K562 (cell line): Measurements from ENCODE around the gene LAMA5. TPM values are rescaled to one million over a fixed set of nuclear protein-coding genes. Genes with fewer than 3 reads are reported as not detected.
A peak's percentile ranks its signal among the peaks of the same experiment; 100 is the strongest.

Experiments
- ATAC-seq: fragments of 200-7000 bp; cut with Tn5 transposase; 3 replicates; pipeline ENCODE4 v1.9.1; 2020; ENCODE audit warnings: moderate library complexity
- BruUV-seq: library from RNA; stranded (reverse); fragments of 400-500 nt; replicated peaks from 2 replicates; lab custom pipeline; 2021; lab: Mats Ljungman, UMichigan
- CTCF ChIA-PET: fragments of 300-600 bp; formaldehyde crosslinking; extraction: SDS; loops from one replicate; lab custom pipeline; 2021; ENCODE audit warnings: low intra/inter-chr PET ratio; lab: Yijun Ruan, JAX
- POLR2A ChIA-PET: fragments of 300-600, 350-650 bp; sonication (Branson Sonifier 250); formaldehyde crosslinking; extraction: SDS; loops from one replicate; lab custom pipeline; 2021; ENCODE audit warnings: antibody characterized with exemption, inconsistent platforms; lab: Yijun Ruan, JAX
- DNase-seq, 4 experiments: peaks; one replicate each; pipeline versions ENCODE4 v3.0.0 to v3.0.0-alpha.2; 2011 to 2018; ENCODE audit warnings: low spot score in 3 of 4, mixed read lengths in 3 of 4; ENCODE audit errors: extremely low read depth in 1 of 4
- FAIRE-seq: peaks from 2 replicates; lab custom pipeline; 2011; peaks lifted over from hg19 to GRCh38; lab: Jason Lieb, UNC
- H2AFZ ChIP-seq: 2 replicates; pipeline ENCODE4 v1.6.0; 2011; ENCODE audit warnings: low read depth, low read length, control low read depth, inconsistent platforms
- H3K27ac ChIP-seq: fragments of 200-600 bp; 3 replicates; pipeline ENCODE4 v1.8.0; 2011; ENCODE audit warnings: low read depth, mild to moderate bottlenecking, control low read depth, inconsistent platforms, low read length, moderate library complexity, mixed read lengths; ENCODE audit errors: extremely low read depth
- H3K27me3 ChIP-seq, 2 experiments: fragments of 300-600 bp in 1 of 2; 2 replicates in 1 of 2; 3 replicates in 1 of 2; pipeline versions ENCODE4 v1.6.0 to v1.8.0; 2011; ENCODE audit warnings: inconsistent platforms in 2 of 2, low read length in 2 of 2, mild to moderate bottlenecking in 1 of 2, mixed read lengths in 1 of 2, moderate library complexity in 1 of 2; ENCODE audit not compliant: control insufficient read depth in 2 of 2, insufficient read depth in 2 of 2
- H3K36me3 ChIP-seq: fragments of 300-600 bp; 3 replicates; pipeline ENCODE4 v1.8.0; 2011; ENCODE audit warnings: mild to moderate bottlenecking, low read length, inconsistent platforms; ENCODE audit not compliant: control insufficient read depth, insufficient read depth
- H3K4me1 ChIP-seq, 2 experiments: fragments of 200-600 bp in 1 of 2; replicated peaks in 1 of 2; 2 replicates in 1 of 2; 3 replicates in 1 of 2; pipeline versions ENCODE4 v1.5.1 to v1.8.0; 2011; ENCODE audit warnings: inconsistent platforms in 2 of 2, low read length in 2 of 2, mild to moderate bottlenecking in 1 of 2, mixed read lengths in 1 of 2, moderate library complexity in 1 of 2; ENCODE audit not compliant: control insufficient read depth in 2 of 2, insufficient read depth in 2 of 2
- H3K4me2 ChIP-seq: 2 replicates; pipeline ENCODE4 v1.6.1; 2011; ENCODE audit warnings: low read length, control low read depth, inconsistent platforms, mixed read lengths; ENCODE audit not compliant: insufficient read depth
- H3K4me3 ChIP-seq: fragments of 200-600 bp; sonication (generic), shearing (Covaris generic); 2 replicates; pipeline ENCODE4 v1.5.1; 2016; ENCODE audit warnings: control low read depth, inconsistent platforms
- H3K79me2 ChIP-seq: fragments of 200-600 bp; 3 replicates; pipeline ENCODE4 v1.8.0; 2011; ENCODE audit warnings: low read length, inconsistent platforms; ENCODE audit not compliant: control insufficient read depth, insufficient read depth
- H3K9ac ChIP-seq, 2 experiments: 2 replicates each; pipeline versions ENCODE4 v1.6.0 to v1.6.1; 2011; ENCODE audit warnings: low read depth in 2 of 2, low read length in 2 of 2, control low read depth in 1 of 2, inconsistent platforms in 1 of 2, mild to moderate bottlenecking in 1 of 2, mixed read lengths in 1 of 2; ENCODE audit not compliant: insufficient read depth in 1 of 2
- H3K9me1 ChIP-seq: one replicate; pipeline ENCODE4 v1.6.0; 2011; ENCODE audit warnings: inconsistent platforms, mild to moderate bottlenecking, low read length, moderate library complexity; ENCODE audit not compliant: control insufficient read depth, insufficient read depth
- H3K9me3 ChIP-seq: replicated peaks from 2 replicates; pipeline ENCODE4 v1.5.1; 2011; ENCODE audit warnings: low read depth, low read length, inconsistent platforms; ENCODE audit not compliant: control insufficient read depth, insufficient read depth
- H4K20me1 ChIP-seq: replicated peaks from 2 replicates; pipeline ENCODE4 v1.6.1; 2011; ENCODE audit warnings: low read length, inconsistent platforms, mixed read lengths; ENCODE audit not compliant: control insufficient read depth, insufficient read depth
- ASH1L ChIP-seq: fragments of 450-650 bp; IDR thresholded peaks from 2 replicates; pipeline ENCODE4 v1.6.1; 2018; ENCODE audit warnings: borderline replicate concordance, mild to moderate bottlenecking, low read depth; ENCODE audit not compliant: partially characterized antibody
- CC2D1A ChIP-seq: fragments of 450-650 bp; IDR thresholded peaks from 2 replicates; pipeline ENCODE4 v1.6.1; 2017; ENCODE audit warnings: mild to moderate bottlenecking
- CTBP1 ChIP-seq: fragments of 450-650 bp; IDR thresholded peaks from 2 replicates; pipeline ENCODE4 v1.6.1; 2016; ENCODE audit warnings: borderline replicate concordance
- FIP1L1 ChIP-seq: fragments of 200-400 bp; formaldehyde crosslinking; IDR thresholded peaks from 2 replicates; pipeline ENCODE4 v1.6.1; 2018; ENCODE audit warnings: mild to moderate bottlenecking, low read depth, low read length; ENCODE audit not compliant: poor library complexity, severe bottlenecking
- KAT8 ChIP-seq: fragments of 450-650 bp; IDR thresholded peaks from 2 replicates; pipeline ENCODE4 v1.6.1; 2016; ENCODE audit warnings: low read depth, mild to moderate bottlenecking
- MITF ChIP-seq: IDR thresholded peaks from 2 replicates; pipeline ENCODE4 v1.6.1; 2014; ENCODE audit warnings: antibody characterized with exemption
- MYBL2 ChIP-seq, 2 experiments: fragments of 450-650 bp in 1 of 2; sonication (generic) in 1 of 2; formaldehyde crosslinking in 1 of 2; IDR thresholded peaks; 2 replicates each; pipeline versions ENCODE4 v1.6.1 to v1.8.1; 2017 to 2022; ENCODE audit warnings: borderline replicate concordance in 1 of 2, inconsistent platforms in 1 of 2, low read depth in 1 of 2, mild to moderate bottlenecking in 1 of 2, missing genetic modification reagents in 1 of 2, moderate library complexity in 1 of 2
- POLR2G ChIP-seq: fragments of 200-400 bp; formaldehyde crosslinking; IDR thresholded peaks from 2 replicates; pipeline ENCODE4 v1.6.1; 2017; ENCODE audit warnings: low read depth, mild to moderate bottlenecking, antibody characterized with exemption, low read length, moderate library complexity
- PRPF4 ChIP-seq: fragments of 200-400 bp; formaldehyde crosslinking; IDR thresholded peaks from one replicate; pipeline ENCODE4 v1.6.1; 2017; ENCODE audit warnings: low read length, low read depth, mild to moderate bottlenecking; ENCODE audit not compliant: insufficient read depth, poor library complexity, severe bottlenecking
- RFX5 ChIP-seq: IDR thresholded peaks from 2 replicates; pipeline ENCODE4 v1.6.1; 2011; ENCODE audit warnings: low read depth, mild to moderate bottlenecking, improper control_type of control experiment, low read length
- SETDB1 ChIP-seq: IDR thresholded peaks from one replicate; pipeline ENCODE4 v1.6.1; 2012; ENCODE audit warnings: low read length, control low read depth, inconsistent platforms
- STAT5A ChIP-seq: IDR thresholded peaks from 2 replicates; pipeline ENCODE4 v1.6.1; 2012; ENCODE audit warnings: low read length, inconsistent platforms, borderline replicate concordance
- ZFP36 ChIP-seq: fragments of 150-350 bp; IDR thresholded peaks from 2 replicates; pipeline ENCODE4 v1.6.1; 2018; ENCODE audit warnings: low read length, low read depth; ENCODE audit not compliant: partially characterized antibody
- ZNF184 ChIP-seq: sonication (generic); formaldehyde crosslinking; IDR thresholded peaks from 2 replicates; pipeline ENCODE4 v1.5.0; 2020; ENCODE audit warnings: missing genetic modification reagents
- ZNF197 ChIP-seq: fragments of 200-800 bp; sonication (Bioruptor generic); IDR thresholded peaks from 2 replicates; pipeline ENCODE4 v1.6.1; 2016; ENCODE audit warnings: low read depth, missing genetic modification characterization, missing compliant biosample characterization
- ZNF507 ChIP-seq: conservative IDR thresholded peaks from 2 replicates; pipeline ENCODE4 v1.6.1; 2017; ENCODE audit warnings: missing genetic modification characterization, missing compliant biosample characterization
- WGBS: fragments of 100-300 bp; shearing (Covaris generic); methylation state at CpG from one replicate; pipeline ENCODE4 v1.1.6; 2016; ENCODE audit warnings: low coverage, mixed read lengths; ENCODE audit not compliant: insufficient coverage; ENCODE audit errors: missing lambda C conversion rate; 5-methylcytosine and 5-hydroxymethylcytosine counted together
- in situ Hi-C: fragments of 300-500 bp; cut with MboI; formaldehyde crosslinking; loops from 4 replicates; pipeline ENCODE4 v1.15.0; 2018; ENCODE audit warnings: inconsistent platforms, mixed read lengths
- intact Hi-C: fragments of 100-400 bp; cut with micrococcal nuclease; formaldehyde crosslinking; loops from 2 replicates; pipeline ENCODE4 v1.14.2; 2022
- polyA plus RNA-seq, 8 experiments: library from polyadenylated mRNA; depleted of rRNA in 4 of 8; stranded (reverse) in 5 of 8; unstranded in 3 of 8; fragments of >200 nt; fragmentation: Nextera tagmentation in 2 of 8; fragmentation: Illumina TruSeq in 1 of 8; extraction: Ambion mirVana in 2 of 8; extraction: Trizol in 1 of 8; gene quantifications; 2 replicates each; pipeline versions ENCODE4 v1.2.1 to v1.2.3, GENCODE V29; 2011 to 2014; ENCODE audit warnings: inconsistent platforms in 1 of 8, missing spikeins in 1 of 8
- total RNA-seq, 7 experiments: library from RNA; depleted of rRNA in 6 of 7; stranded (reverse); fragments of >200 nt in 6 of 7; fragmentation: Illumina TruSeq in 2 of 7; extraction: Trizol in 2 of 7; gene quantifications; 2 replicates each; pipeline versions ENCODE4 v1.2.1 to v1.2.3, GENCODE V29; 2011 to 2021; ENCODE audit warnings: low replicate concordance in 1 of 7
- TF ChIP-seq, protein P1 (sequence below): fragments of 250-450 bp; sonication (Bioruptor Pico); IDR thresholded peaks from 2 replicates; pipeline ENCODE4 v1.9.0; 2021; ENCODE audit warnings: mild to moderate bottlenecking

Gene LAMA5
- total and polyA plus RNA-seq, 9 of the 15 experiments (the other 6 are each of a cell fraction or from before 2014, with no cell fraction given), result 0.31 to 101 (median 7.8) TPM

GRCh38 chr20:62347151-62347404 lies 20.0 kb downstream of the LAMA5 start (continued):
- no peak for TF ChIP-seq SETDB1
- no peak for TF ChIP-seq MITF
- no peak for TF ChIP-seq ZFP36
- no peak for TF ChIP-seq KAT8
- TF ChIP-seq CTBP1, result no peak
- no peak for TF ChIP-seq ASH1L
- TF ChIP-seq RFX5, result no peak
- TF ChIP-seq, protein P1, sequence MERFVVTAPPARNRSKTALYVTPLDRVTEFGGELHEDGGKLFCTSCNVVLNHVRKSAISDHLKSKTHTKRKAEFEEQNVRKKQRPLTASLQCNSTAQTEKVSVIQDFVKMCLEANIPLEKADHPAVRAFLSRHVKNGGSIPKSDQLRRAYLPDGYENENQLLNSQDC (CRISPR knock-in tag), result no peak
- no peak for TF ChIP-seq ZNF184
- TF ChIP-seq, all 486 proteins: peak for 0

DNA sequence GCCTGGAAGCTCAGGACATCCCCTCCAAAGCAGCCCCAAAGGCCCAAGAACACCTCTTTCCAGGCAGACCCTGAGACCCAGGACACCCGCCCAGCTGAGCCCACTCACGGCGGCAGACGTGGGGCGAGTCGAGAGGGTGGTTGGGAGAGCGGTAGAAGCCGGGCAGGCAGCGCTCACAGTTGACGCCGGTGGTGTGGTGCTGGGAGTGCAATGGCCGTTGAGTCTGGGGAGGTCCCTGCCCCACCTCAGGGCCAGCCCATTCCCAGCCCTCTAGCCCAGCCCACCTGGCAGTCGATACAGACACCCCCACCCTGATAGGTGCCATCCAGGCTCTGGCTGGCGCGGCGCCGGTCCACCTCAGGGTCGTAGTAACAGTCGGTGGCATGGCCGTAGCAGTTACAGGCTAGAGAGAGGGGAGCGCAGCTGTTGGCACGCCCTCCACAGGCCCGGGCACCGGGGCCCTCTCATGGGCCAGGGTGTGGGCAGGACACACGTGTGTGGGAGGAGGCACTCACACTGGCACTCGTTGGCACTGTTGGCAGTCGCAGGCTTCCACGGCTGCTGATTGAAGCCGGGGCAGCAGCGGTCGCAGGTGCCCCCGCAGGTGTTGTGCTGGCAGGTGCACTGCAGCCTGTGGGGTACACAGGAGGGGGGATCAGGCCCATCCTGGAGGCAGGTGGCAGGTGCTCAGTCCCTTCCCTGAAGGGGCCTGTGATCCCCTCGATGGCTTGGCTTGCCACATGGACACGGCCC lies 20.5 kb downstream of the LAMA5 start:
- no peak overlapping the region for H3K27ac ChIP-seq
- peaks cover 0 to 21% of the 10 kb centered on the region in 2 experiments; a peak in 1 of 5 replicates for H3K4me1 ChIP-seq
- peaks cover 66% of the 10 kb centered on the region for H3K36me3 ChIP-seq
- no peak for ATAC-seq
- DNase-seq, result no peak
- no peak overlapping the region for H3K4me2 ChIP-seq
- ChIA-PET POLR2A (interaction anchor here (0.9 kb wide), 1 partner anchor 23 kb away, joined by 3 read pairs; no protein-coding TSS in a partner anchor), CTCF (no interaction called here)
- no peak overlapping the region; a peak in 1 of 4 replicates for H3K9ac ChIP-seq
- H2AFZ ChIP-seq, result no peak overlapping the region
- no peaks in the 10 kb centered on the region for H3K79me2 ChIP-seq
- no peaks in the 10 kb centered on the region for H3K27me3 ChIP-seq
- FAIRE-seq, result no peak
- H3K4me3 ChIP-seq, result no peak overlapping the region
- WGBS, result 95% methylated on average over 22 of the region's 34 CpGs
- in situ Hi-C loops (no loop called here), intact Hi-C loops (no loop called here)
- peaks cover 2% of the 10 kb centered on the region for H3K9me1 ChIP-seq
- H4K20me1 ChIP-seq, result no peaks in the 10 kb centered on the region
- TF ChIP-seq MYBL2 (IDR thresholded peaks at IDR 0.05; ENCODE audit: low read depth) (no peak), MYBL2 (CRISPR knock-in tag; IDR thresholded peaks at IDR 0.05; ENCODE audit: borderline replicate concordance) (no peak), ZNF507 (no peak), FIP1L1 (peak; percentile 23), STAT5A (no peak), PRPF4 (no peak), CC2D1A (no peak), ZNF197 (CRISPR knock-in tag) (no peak), POLR2G (peak; percentile 51; the same call in 1 of the 2 replicates)
- TF ChIP-seq, all 486 proteins: peak for 2
- no peaks in the 10 kb centered on the region for H3K9me3 ChIP-seq
- BruUV-seq, result no TSS peak
